ELR (cell line): ENCODE results near the gene RPSA.
"Not testable (repeated sequence)": the region's sequence is repeated elsewhere in the genome, so short reads cannot be mapped to it uniquely, and the experiment has no call there.

Source experiments
- DNase-seq: peaks from one replicate; pipeline ENCODE4 v3.0.0-alpha.2; 2015; ENCODE audit warnings: low read depth

The RPSA gene

GRCh38 chr3:39406368-39407258 lies at the start of gene RPSA:
Gene RPSA (plus strand): TSS chr3:39406720. CDS start chr3:39407654, 934 bp downstream.
- peak; percentile 98 for DNase-seq

- DNase-seq, result no peak
Observed at GRCh38 chr3:39358333-39358732, 48.2 kb upstream of the RPSA start.

- DNase-seq, result no peak
Observed at GRCh38 chr3:39361252-39361927, 45.1 kb upstream of the RPSA start.

GRCh38 chr3:39362192-39362591 lies 44.3 kb upstream of the RPSA start:
- no peak for DNase-seq

- DNase-seq, result no peak
Observed at GRCh38 chr3:39362812-39363211, 43.7 kb upstream of the RPSA start.

GRCh38 chr3:39370450-39370849 lies 36.1 kb upstream of the RPSA start:
- not testable (repeated sequence) for DNase-seq

- no peak for DNase-seq
Observed at GRCh38 chr3:39372833-39373232, 33.7 kb upstream of the RPSA start.

- DNase-seq, result no peak
Observed at GRCh38 chr3:39376959-39377634, 29.4 kb upstream of the RPSA start.

GRCh38 chr3:39378088-39378487 lies 28.4 kb upstream of the RPSA start:
- DNase-seq, result peak; percentile 42

GRCh38 chr3:39378957-39379777 lies 27.4 kb upstream of the RPSA start:
- DNase-seq, result no peak

GRCh38 chr3:39379778-39380155 lies 26.8 kb upstream of the RPSA start:
- DNase-seq, result no peak

- no peak for DNase-seq
Observed at GRCh38 chr3:39381432-39381831, 25.1 kb upstream of the RPSA start.

- peak; percentile 89 for DNase-seq
Observed at GRCh38 chr3:39383045-39383880, 23.3 kb upstream of the RPSA start, which contains the start of gene SLC25A38. Gene SLC25A38 (plus strand): TSS chr3:39383370. CDS start chr3:39383725, 355 bp downstream.

- DNase-seq, result peak; percentile 93
Observed at GRCh38 chr3:39383881-39384664, 22.4 kb upstream of the RPSA start.

GRCh38 chr3:39384665-39385000 lies 21.9 kb upstream of the RPSA start:
- no peak for DNase-seq

GRCh38 chr3:39385456-39386090 lies 20.9 kb upstream of the RPSA start:
- no peak for DNase-seq

- no peak for DNase-seq
Observed at GRCh38 chr3:39386318-39386717, 20.2 kb upstream of the RPSA start.

GRCh38 chr3:39387411-39387975 lies 19.0 kb upstream of the RPSA start:
- no peak for DNase-seq

- no peak for DNase-seq
Observed at GRCh38 chr3:39388153-39388552, 18.4 kb upstream of the RPSA start.
